Measurements from ENCODE around the gene COQ2. TPM values are rescaled to one million over a fixed set of nuclear protein-coding genes. Genes with fewer than 3 reads are reported as not detected.

The COQ2 gene
- total and polyA plus RNA-seq, 5 experiments from 2014 or later = 5.0 to 8.1 (median 5.3) TPM

GRCh38 chr4:83223781-83224180, 60.8 kb downstream of the COQ2 start:
- POLR2A ChIA-PET = interaction anchor here (1.4 kb wide), 1 partner anchor 11 kb away, joined by 4 read pairs; no protein-coding TSS in a partner anchor
- ATAC-seq = no peak
- peak overlapping the region in 1 of 10 donors; percentile 33 for H3K27ac Mint-ChIP-seq
- no peak for DNase-seq
- H3K9me3 Mint-ChIP-seq = no peaks in the 10 kb centered on the region
- no peaks in the 10 kb centered on the region for H3K27me3 Mint-ChIP-seq
- peaks cover 8 to 70% (median 34%) of the 10 kb centered on the region in 4 donors for H3K4me1 Mint-ChIP-seq
- H3K36me3 Mint-ChIP-seq = no peaks in the 10 kb centered on the region
- no peak overlapping the region for H3K4me3 Mint-ChIP-seq

DNA sequence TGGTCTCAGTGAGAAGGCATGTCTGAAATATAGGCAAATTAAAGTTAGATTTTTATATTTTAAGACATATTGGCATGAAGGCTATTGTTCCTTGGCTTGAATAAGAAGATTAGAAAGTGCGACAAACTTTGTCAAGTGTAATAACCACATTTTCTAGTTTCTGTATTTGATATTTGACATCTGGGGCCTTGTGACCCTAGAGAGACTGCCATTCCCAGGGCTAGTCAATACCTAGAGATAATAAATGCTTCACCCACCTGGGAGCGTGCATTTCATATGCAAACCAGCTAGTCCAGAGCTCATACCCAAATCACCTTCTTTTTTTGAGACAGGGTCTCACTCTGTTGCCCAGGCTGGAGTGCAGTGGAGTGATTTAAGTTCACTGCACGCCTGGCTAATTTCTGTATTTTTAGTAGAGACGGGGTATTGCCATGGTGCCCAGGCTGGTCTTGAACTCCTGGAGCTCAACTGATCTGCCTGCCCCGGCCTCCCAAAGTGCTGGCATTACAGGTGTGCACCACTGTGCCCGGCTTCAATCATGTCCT, 62.6 kb downstream of the COQ2 start:
- Mint-ChIP-seq H3K36me3 (no peaks in the 10 kb centered on the region), H3K27me3 (no peaks in the 10 kb centered on the region), H3K27ac (peak overlapping the region in 3 of 10 donors; percentile 7 to 52 (median 45)), H3K4me1 (peaks cover 21 to 85% (median 52%) of the 10 kb centered on the region in 4 donors), H3K9me3 (no peaks in the 10 kb centered on the region), H3K4me3 (no peak overlapping the region)
- no peak for DNase-seq
- ATAC-seq = no peak
- POLR2A ChIA-PET = interaction anchor here (1.0 kb wide), 1 partner anchor 12 kb away, joined by 3 read pairs; no protein-coding TSS in a partner anchor

DNA sequence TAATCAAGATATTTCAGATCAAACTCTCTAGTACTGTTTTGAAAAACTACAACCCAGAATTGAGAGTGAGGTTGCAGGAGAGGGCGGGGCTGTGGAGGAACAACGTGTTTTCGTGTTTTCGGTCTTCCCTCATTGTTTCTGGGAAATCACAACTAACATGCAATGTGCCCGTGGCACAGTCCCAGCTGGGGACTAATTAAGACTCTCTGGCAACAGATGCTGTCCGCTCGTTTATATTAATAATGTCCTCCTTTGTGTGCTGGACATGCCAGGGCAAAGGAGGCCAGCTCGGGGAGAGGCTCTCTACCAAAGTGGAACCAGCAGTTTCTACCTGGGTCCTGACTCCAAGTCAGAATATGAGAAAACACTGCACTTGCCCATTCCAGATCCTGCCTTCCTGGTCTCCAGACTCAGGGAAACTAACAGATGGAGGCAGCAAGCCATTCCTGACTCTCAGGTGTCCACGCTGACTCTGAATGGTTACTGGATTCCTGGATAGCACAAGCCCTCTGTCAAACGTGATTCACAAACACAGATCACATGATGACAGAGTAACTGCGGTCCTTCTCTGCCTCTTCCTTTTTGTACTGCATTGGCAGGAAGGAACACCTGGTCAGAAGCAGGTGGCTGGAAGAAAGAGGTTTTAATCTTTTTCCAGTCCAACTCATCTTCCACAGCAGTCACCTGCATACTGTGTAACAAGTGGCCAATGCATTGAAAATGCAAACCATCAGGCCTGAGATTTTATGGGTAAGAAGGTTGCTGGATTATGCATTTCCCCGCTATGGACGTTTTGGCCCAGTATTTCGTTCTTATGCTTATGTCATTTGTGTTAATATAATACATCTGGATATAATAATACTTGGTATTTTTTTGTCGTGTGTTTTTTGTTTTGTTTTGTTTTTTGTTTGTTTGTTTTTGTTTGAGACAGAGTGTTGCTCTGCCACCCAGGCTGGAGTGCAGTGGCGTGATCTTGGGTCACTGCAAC, 65.0 kb downstream of the COQ2 start:
- Mint-ChIP-seq H3K27me3 (no peaks in the 10 kb centered on the region), H3K27ac (peak overlapping the region; percentile 88 to 97 (median 93)), H3K4me1 (peaks cover 28 to 99% (median 63%) of the 10 kb centered on the region in 4 donors), H3K9me3 (no peaks in the 10 kb centered on the region), H3K36me3 (no peaks in the 10 kb centered on the region), H3K4me3 (peak overlapping the region; percentile 59 to 89 (median 72))
- ATAC-seq (peak; percentile 17 to 24), DNase-seq (peak in 6 of 10 donors; percentile 7 to 52 (median 28))
- POLR2A ChIA-PET = interaction anchor here (1.2 to 3.8 kb wide), 7 partner anchors 9 to 136 kb away, joined by 3 to 85 read pairs (median 4); partner anchors contain the start of gene PLAC8

- no peaks in the 10 kb centered on the region for H3K27me3 Mint-ChIP-seq
- POLR2A ChIA-PET = interaction anchor here (0.5 to 3.8 kb wide), 24 partner anchors 9 to 788 kb away, joined by 3 to 85 read pairs (median 4); partner anchors contain the start of genes COPS4, HNRNPDL and PLAC8
- DNase-seq = peak; percentile 17 to 90 (median 74)
- H3K36me3 Mint-ChIP-seq = no peaks in the 10 kb centered on the region
- peak overlapping the region; percentile 26 to 89 (median 64) for H3K4me3 Mint-ChIP-seq
- peaks cover 31 to 97% (median 70%) of the 10 kb centered on the region in 4 donors for H3K4me1 Mint-ChIP-seq
- H3K9me3 Mint-ChIP-seq = peaks cover 0 to 5% (median 0%) of the 10 kb centered on the region in 9 donors
- peak overlapping the region; percentile 88 to 97 (median 93) for H3K27ac Mint-ChIP-seq
- ATAC-seq = peak; percentile 91 to 93
These were observed 66.7 kb downstream of the COQ2 start for GRCh38 chr4:83217721-83218522.

GRCh38 chr4:83216959-83217683, 67.5 kb downstream of the COQ2 start:
- ATAC-seq (no peak), DNase-seq (peak in 3 of 10 donors; percentile 6 to 22 (median 15))
- POLR2A ChIA-PET = interaction anchor here (0.6 to 3.8 kb wide), 18 partner anchors 8 to 788 kb away, joined by 3 to 85 read pairs (median 4); partner anchors contain the start of genes COPS4, HNRNPDL and PLAC8
- H3K9me3 Mint-ChIP-seq = peaks cover 0 to 5% (median 0%) of the 10 kb centered on the region in 9 donors
- H3K4me1 Mint-ChIP-seq = peaks cover 33 to 97% (median 78%) of the 10 kb centered on the region in 4 donors
- H3K4me3 Mint-ChIP-seq = peak overlapping the region; percentile 26 to 89 (median 64)
- H3K27me3 Mint-ChIP-seq = no peaks in the 10 kb centered on the region
- H3K36me3 Mint-ChIP-seq = no peaks in the 10 kb centered on the region
- peak overlapping the region; percentile 88 to 97 (median 93) for H3K27ac Mint-ChIP-seq

GRCh38 chr4:83214079-83214478, 70.5 kb downstream of the COQ2 start:
- Mint-ChIP-seq H3K27me3 (no peaks in the 10 kb centered on the region), H3K4me3 (no peak overlapping the region), H3K9me3 (peaks cover 0 to 5% (median 0%) of the 10 kb centered on the region in 9 donors), H3K27ac (peak overlapping the region in 6 of 10 donors; percentile 5 to 97 (median 58)), H3K4me1 (peaks cover 44 to 97% (median 92%) of the 10 kb centered on the region in 4 donors), H3K36me3 (no peaks in the 10 kb centered on the region)
- DNase-seq = no peak
- POLR2A ChIA-PET = interaction anchor here (0.6 to 6.5 kb wide), 2 partner anchors 103 to 122 kb away, joined by 3 to 104 read pairs; partner anchors contain the start of gene PLAC8
- ATAC-seq = no peak

Other genes starting within 250 kb of the COQ2 start
- gene COPS4, start 249.6 kb downstream of the COQ2 start, total RNA-seq = 10 to 100 TPM; 26.1 to 28.9 TPM
- gene COPS4, start 249.6 kb downstream of the COQ2 start, polyA plus RNA-seq = 10 to 100 TPM; 58.4 to 62.5 (median 61.2) TPM
- 100 to 1,000 TPM; 222 to 258 TPM for gene PLAC8, start 170.1 kb downstream of the COQ2 start, total RNA-seq
- 100 to 1,000 TPM; 470 to 615 (median 609) TPM for gene PLAC8, start 170.1 kb downstream of the COQ2 start, polyA plus RNA-seq
- gene HPSE, start 50.0 kb upstream of the COQ2 start, total RNA-seq = 1 to 10 TPM; 5.0 to 5.3 TPM
- 1 to 10 TPM; 2.5 to 3.4 (median 2.9) TPM for gene HPSE, start 50.0 kb upstream of the COQ2 start, polyA plus RNA-seq
- gene HELQ, start 171.0 kb upstream of the COQ2 start, total RNA-seq = 10 to 100 TPM; 50.1 to 50.2 TPM
- gene HELQ, start 171.0 kb upstream of the COQ2 start, polyA plus RNA-seq = 10 to 100 TPM; 16.7 to 27.5 (median 19.9) TPM
- gene MRPS18C, start 171.3 kb upstream of the COQ2 start, total RNA-seq = 10 to 100 TPM; 52.9 to 66.1 TPM
- gene MRPS18C, start 171.3 kb upstream of the COQ2 start, polyA plus RNA-seq = 10 to 100 TPM; 45.4 to 64.6 (median 50.5) TPM
- gene ABRAXAS1, start 200.3 kb upstream of the COQ2 start, total RNA-seq = 10 to 100 TPM; 45.3 to 47.8 TPM
- gene ABRAXAS1, start 200.3 kb upstream of the COQ2 start, polyA plus RNA-seq = 10 to 100 TPM; 13.8 to 15.3 (median 14.0) TPM

Data from naive thymus-derived CD8-positive, alpha-beta T cell (primary cell).